ENCODE data around the gene PAM. TPM values are rescaled to one million over a fixed set of nuclear protein-coding genes. Genes with fewer than 3 reads are reported as not detected.

The PAM gene
- total RNA-seq, 1 experiment from 2014 or later, result 90.0 TPM

- CTCF ChIA-PET, result interaction anchor here (0.6 to 2.2 kb wide), 3 partner anchors 25 to 74 kb away, joined by 3 to 24 read pairs (median 6); no protein-coding TSS in a partner anchor
- DNase-seq, result peak; percentile 88
Measured at GRCh38 chr5:102755686-102756371, 724 bp downstream of the PAM start.

GRCh38 chr5:102758576-102758975, 3.5 kb downstream of the PAM start:
- H3K36me3 ChIP-seq (ENCODE audit: low read depth, low read length), result no peaks in the 10 kb centered on the region
- no peaks in the 10 kb centered on the region for H3F3A ChIP-seq (ENCODE audit: low read length, unreplicated experiment)
- no peaks in the 10 kb centered on the region for H3K9me2 ChIP-seq (replicated peaks; ENCODE audit: low read length)
- no peak for TF ChIP-seq EZH2phosphoT487 (IDR thresholded peaks at IDR 0.05; ENCODE audit: borderline replicate concordance, low read length)
- DNase-seq (no peak), ATAC-seq (no peak)
- H2AFZ ChIP-seq (ENCODE audit: low read length), result no peak overlapping the region
- H3K27me3 ChIP-seq (ENCODE audit: low read length), result no peaks in the 10 kb centered on the region
- H3K4me3 ChIP-seq (ENCODE audit: low read length), result no peak overlapping the region
- POLR2A ChIA-PET (ENCODE audit: unreplicated experiment), result interaction anchor here (0.7 kb wide), 1 partner anchor 29 kb away, joined by 4 read pairs; no protein-coding TSS in a partner anchor
- H3K79me2 ChIP-seq (ENCODE audit: low read length), result peaks cover 72% of the 10 kb centered on the region
- intact Hi-C loops (cut with micrococcal nuclease), result no loop called here
- H3K27ac ChIP-seq (ENCODE audit: low read length), result no peak overlapping the region
- H4K20me1 ChIP-seq (ENCODE audit: low read length), result peaks cover 6% of the 10 kb centered on the region; the same call in 1 of the 2 replicates
- CTCF ChIA-PET, result interaction anchor here (1.1 kb wide), 1 partner anchor 273 kb away, joined by 3 read pairs; no protein-coding TSS in a partner anchor
- H3K4me2 ChIP-seq (ENCODE audit: low read length), result no peak overlapping the region
- no TSS peak for BruUV-seq (replicated peaks)
- H3K9me3 ChIP-seq (ENCODE audit: low read length), result no peaks in the 10 kb centered on the region
- no peak overlapping the region for H3K9ac ChIP-seq (ENCODE audit: low read length)
- H3K4me1 ChIP-seq (ENCODE audit: insufficient read depth, low read length), result peaks cover 50% of the 10 kb centered on the region

More at GRCh38 chr5:102755686-102756371, 724 bp downstream of the PAM start:
- H3K9ac ChIP-seq (ENCODE audit: low read length), result peak overlapping the region; percentile 82
- no peaks in the 10 kb centered on the region for H3K9me2 ChIP-seq (replicated peaks; ENCODE audit: low read length)
- TF ChIP-seq EZH2phosphoT487 (IDR thresholded peaks at IDR 0.05; ENCODE audit: borderline replicate concordance, low read length) (no peak), CTCF (conservative IDR thresholded peaks at IDR 0.05; ENCODE audit: low read depth, low read length) (no peak), EZH2 (IDR thresholded peaks at IDR 0.05; ENCODE audit: low read length, unreplicated experiment) (no peak)
- peak overlapping the region; percentile 93 for H2AFZ ChIP-seq (ENCODE audit: low read length)
- POLR2A ChIA-PET (ENCODE audit: unreplicated experiment), result interaction anchor here (0.7 kb wide), 1 partner anchor 204 kb away, joined by 3 read pairs; no protein-coding TSS in a partner anchor
- no peaks in the 10 kb centered on the region for H4K20me1 ChIP-seq (ENCODE audit: low read length)
- peak overlapping the region; percentile 6; the same call in 1 of the 2 replicates for H3K27ac ChIP-seq (ENCODE audit: low read length)
- peak; percentile 70 for ATAC-seq
- intact Hi-C loops (cut with micrococcal nuclease), result loop anchor here (1.0 to 2.0 kb wide), 2 partner anchors 37 to 75 kb away; no protein-coding TSS in a partner anchor
- H3K79me2 ChIP-seq (ENCODE audit: low read length), result peaks cover 47% of the 10 kb centered on the region
- H3K9me3 ChIP-seq (ENCODE audit: low read length), result no peaks in the 10 kb centered on the region
- peak overlapping the region; percentile 83 for H3K4me2 ChIP-seq (ENCODE audit: low read length)
- TSS peak; percentile 94 for BruUV-seq (replicated peaks)
- peak overlapping the region; percentile 88 for H3K4me3 ChIP-seq (ENCODE audit: low read length)
- H3K36me3 ChIP-seq (ENCODE audit: low read depth, low read length), result no peaks in the 10 kb centered on the region
- no peaks in the 10 kb centered on the region for H3K27me3 ChIP-seq (ENCODE audit: low read length)
- H3F3A ChIP-seq (ENCODE audit: low read length, unreplicated experiment), result no peaks in the 10 kb centered on the region
- peaks cover 25% of the 10 kb centered on the region for H3K4me1 ChIP-seq (ENCODE audit: insufficient read depth, low read length)

- ChIA-PET POLR2A (ENCODE audit: unreplicated experiment) (no interaction called here), CTCF (interaction anchor here (1.1 kb wide), 1 partner anchor 272 kb away, joined by 3 read pairs; no protein-coding TSS in a partner anchor)
- Histone ChIP-seq H3K27ac (ENCODE audit: low read length) (no peak overlapping the region), H3K4me3 (ENCODE audit: low read length) (no peak overlapping the region), H3K4me2 (ENCODE audit: low read length) (no peak overlapping the region), H3K9me2 (replicated peaks; ENCODE audit: low read length) (no peaks in the 10 kb centered on the region), H2AFZ (ENCODE audit: low read length) (no peak overlapping the region), H3K79me2 (ENCODE audit: low read length) (peaks cover 76% of the 10 kb centered on the region), H3F3A (ENCODE audit: low read length, unreplicated experiment) (no peaks in the 10 kb centered on the region), H3K27me3 (ENCODE audit: low read length) (no peaks in the 10 kb centered on the region), H3K9ac (ENCODE audit: low read length) (no peak overlapping the region), H3K36me3 (ENCODE audit: low read depth, low read length) (no peaks in the 10 kb centered on the region), H4K20me1 (ENCODE audit: low read length) (peaks cover 6% of the 10 kb centered on the region; the same call in 1 of the 2 replicates), H3K4me1 (ENCODE audit: insufficient read depth, low read length) (peaks cover 45% of the 10 kb centered on the region), H3K9me3 (ENCODE audit: low read length) (no peaks in the 10 kb centered on the region)
- BruUV-seq (replicated peaks), result no TSS peak
- no peak for ATAC-seq
- intact Hi-C loops (cut with micrococcal nuclease), result no loop called here
- no peak for DNase-seq
- TF ChIP-seq EZH2 (IDR thresholded peaks at IDR 0.05; ENCODE audit: low read length, unreplicated experiment) (no peak), CTCF (conservative IDR thresholded peaks at IDR 0.05; ENCODE audit: low read depth, low read length) (no peak)
Measured at GRCh38 chr5:102759289-102759688, 4.2 kb downstream of the PAM start.

All from PC-3 (cell line).